WERI-Rb-1 (cell line): ENCODE results near the gene KNSTRN.
A peak's percentile ranks its signal among the peaks of the same experiment; 100 is the strongest.

Experiments used
- DNase-seq: peaks from one replicate; pipeline ENCODE4 v3.0.0-alpha.2; 2020
- H3K27ac ChIP-seq: fragments of 250-450 bp; sonication (Bioruptor Pico); 2 replicates; pipeline ENCODE4 v1.5.1; 2020; ENCODE audit warnings: mild to moderate bottlenecking, moderate library complexity
- H3K27me3 ChIP-seq: fragments of 250-450 bp; sonication (Bioruptor Pico); 2 replicates; pipeline ENCODE4 v1.5.1; 2021; ENCODE audit warnings: mild to moderate bottlenecking, low read depth, moderate library complexity; ENCODE audit not compliant: insufficient read depth, severe bottlenecking
- H3K36me3 ChIP-seq: fragments of 250-450 bp; sonication (Bioruptor Pico); 2 replicates; pipeline ENCODE4 v1.5.1; 2020; ENCODE audit warnings: mild to moderate bottlenecking, moderate library complexity
- H3K4me3 ChIP-seq: 2 replicates; pipeline ENCODE4 v1.5.1; 2011; ENCODE audit warnings: low read depth, mild to moderate bottlenecking, control low read depth, low read length
- H3K9me3 ChIP-seq: fragments of 250-450 bp; sonication (Bioruptor Pico); 2 replicates; pipeline ENCODE4 v1.5.1; 2021; ENCODE audit warnings: mild to moderate bottlenecking, moderate library complexity; ENCODE audit not compliant: severe bottlenecking
- CTCF ChIP-seq: IDR thresholded peaks from 2 replicates; pipeline ENCODE4 v1.5.1; 2011; ENCODE audit warnings: low read depth, mild to moderate bottlenecking, control low read depth, inconsistent platforms, low read length

KNSTRN gene

DNA sequence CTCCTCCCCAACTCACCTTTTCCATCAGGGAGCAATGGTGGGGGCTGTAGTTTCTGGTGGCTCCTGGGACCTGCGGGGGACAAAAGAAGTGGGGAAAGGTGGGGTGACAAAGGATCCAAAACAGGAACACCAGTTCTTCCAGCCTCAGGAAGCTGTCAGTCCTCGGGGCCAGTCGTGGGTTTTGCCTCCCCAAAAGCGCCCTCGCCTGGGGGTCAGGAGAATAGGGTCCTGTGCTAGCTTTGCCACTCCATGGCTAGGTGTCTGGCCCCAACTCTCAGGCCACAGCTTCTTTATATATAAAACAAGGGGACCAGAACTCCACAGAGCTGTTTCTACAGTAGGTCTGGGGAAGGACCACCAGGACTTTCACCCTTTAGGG, 45.8 kb upstream of the KNSTRN start:
- DNase-seq: peak; percentile 69
- H3K27ac ChIP-seq: no peak overlapping the region

DNA sequence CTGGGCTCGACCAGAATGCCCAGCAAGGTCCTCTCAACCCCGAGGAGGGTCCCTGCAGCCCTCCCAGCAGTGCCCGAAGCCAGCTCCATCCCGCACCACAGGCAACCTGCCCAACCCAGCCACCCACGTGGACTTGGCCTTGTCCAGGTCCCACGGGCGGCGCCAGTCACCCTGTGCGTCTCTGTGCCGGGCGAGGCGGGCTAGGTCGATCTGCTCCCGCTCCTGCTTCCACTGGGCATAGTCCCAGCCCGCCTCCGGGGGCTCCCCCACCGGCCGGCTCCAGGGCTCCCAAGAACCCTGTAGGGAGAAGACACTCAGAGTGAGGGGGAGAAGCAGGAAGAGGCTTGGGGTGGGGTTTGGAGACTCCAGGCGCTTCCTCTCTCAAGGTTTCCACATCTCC, 44.9 kb upstream of the KNSTRN start:
- no peak for TF ChIP-seq CTCF
- no peak for DNase-seq
- Histone ChIP-seq H3K36me3 (no peaks in the 10 kb centered on the region), H3K27me3 (no peaks in the 10 kb centered on the region), H3K27ac (no peak overlapping the region), H3K4me3 (no peak overlapping the region), H3K9me3 (no peaks in the 10 kb centered on the region)

More for the DNA sequence above, 45.8 kb upstream of the KNSTRN start:
- H3K9me3 ChIP-seq: no peaks in the 10 kb centered on the region
- TF ChIP-seq CTCF: peak; percentile 67
- H3K27me3 ChIP-seq: no peaks in the 10 kb centered on the region
- H3K4me3 ChIP-seq: no peak overlapping the region
- no peaks in the 10 kb centered on the region for H3K36me3 ChIP-seq

DNA sequence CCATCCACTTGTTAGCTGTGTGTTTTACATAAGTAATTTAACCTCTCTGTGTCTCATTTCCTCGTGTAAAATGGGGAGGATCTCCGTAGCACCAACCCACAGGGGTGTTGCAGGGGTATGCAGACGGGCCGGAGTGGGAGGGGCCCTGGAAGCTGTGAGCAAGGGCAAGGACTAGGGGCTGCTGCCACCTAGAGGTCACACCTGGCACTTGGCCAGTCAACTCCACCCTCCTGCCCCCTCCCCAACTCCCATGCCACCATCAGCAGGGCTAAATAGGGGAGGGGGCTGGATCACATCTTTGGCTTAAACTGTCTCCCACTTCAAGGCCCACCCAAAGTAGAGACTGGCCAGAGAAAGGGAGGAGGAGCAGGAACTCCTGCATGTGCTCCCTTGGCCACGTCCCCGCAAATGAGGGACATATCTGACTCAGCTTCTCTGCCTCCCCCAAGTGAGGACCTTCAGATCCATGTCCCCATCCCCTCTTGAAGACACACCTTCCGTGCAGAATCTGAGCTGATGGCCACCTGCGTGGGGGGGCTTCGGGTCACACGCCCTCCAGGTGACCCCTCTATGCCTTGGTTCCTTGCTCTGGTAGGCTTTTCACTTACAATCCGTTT, 44.4 kb upstream of the KNSTRN start:
- Histone ChIP-seq H3K9me3 (no peaks in the 10 kb centered on the region), H3K27me3 (no peaks in the 10 kb centered on the region), H3K36me3 (no peaks in the 10 kb centered on the region), H3K27ac (no peak overlapping the region), H3K4me3 (no peak overlapping the region)
- TF ChIP-seq CTCF: peak; percentile 97
- peak; percentile 89 for DNase-seq

DNA sequence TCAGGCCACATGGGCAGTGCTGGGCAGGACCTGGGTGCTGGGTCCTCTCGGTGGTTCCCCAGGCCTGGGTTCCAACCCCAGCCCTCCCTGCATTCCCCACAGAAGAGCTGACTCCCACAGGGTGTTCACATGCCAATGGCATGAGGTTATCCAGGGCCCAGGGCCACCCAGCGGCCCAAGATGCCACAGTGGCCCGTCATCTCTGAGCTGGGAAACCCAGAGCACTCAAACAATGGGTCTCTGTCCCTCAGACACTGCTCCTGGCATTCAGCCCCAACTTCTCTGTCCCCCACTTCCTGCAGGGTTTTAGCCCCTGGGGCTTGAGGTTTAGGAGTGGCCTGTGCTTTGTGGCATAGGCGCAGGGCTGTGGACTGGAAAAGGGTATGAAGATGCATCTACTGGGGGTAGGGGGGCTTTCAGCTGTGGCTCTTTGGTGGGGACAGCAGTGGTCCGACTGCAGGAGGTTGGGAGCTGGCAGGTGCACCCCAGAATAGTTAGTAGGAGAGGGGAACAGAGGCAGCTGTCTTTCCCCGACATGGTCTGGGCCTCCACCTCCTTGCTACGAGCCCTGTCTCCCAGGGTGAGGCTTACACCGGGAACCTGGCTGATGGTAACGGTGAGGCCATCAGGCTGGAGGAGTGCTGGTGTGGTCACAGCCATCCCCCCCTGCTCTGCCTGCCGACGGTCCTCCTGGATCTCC, 43.5 kb upstream of the KNSTRN start:
- no peak for TF ChIP-seq CTCF
- H3K4me3 ChIP-seq: no peak overlapping the region
- no peaks in the 10 kb centered on the region for H3K36me3 ChIP-seq
- no peaks in the 10 kb centered on the region for H3K27me3 ChIP-seq
- H3K9me3 ChIP-seq: no peaks in the 10 kb centered on the region
- DNase-seq: no peak
- no peak overlapping the region for H3K27ac ChIP-seq

GRCh38 chr15:40339621-40339945, 42.9 kb upstream of the KNSTRN start:
- Histone ChIP-seq H3K27ac (peak overlapping the region; percentile 67), H3K27me3 (no peaks in the 10 kb centered on the region), H3K4me3 (no peak overlapping the region), H3K9me3 (no peaks in the 10 kb centered on the region), H3K36me3 (no peaks in the 10 kb centered on the region)
- DNase-seq: no peak
- peak; percentile 69 for TF ChIP-seq CTCF
